Fibroblast of the aortic adventitia (primary cell): ENCODE data around the gene AMMECR1L. TPM values are rescaled to one million over a fixed set of nuclear protein-coding genes. Genes with fewer than 3 reads are reported as not detected.

Experiments used
- DNase-seq: peaks from one replicate; pipeline ENCODE4 v3.0.0-alpha.2; 2010; ENCODE audit warnings: low read depth
- H3K4me3 ChIP-seq: 2 replicates; pipeline ENCODE4 v1.5.1; 2011; ENCODE audit warnings: low read depth, mild to moderate bottlenecking, control low read depth, low read length, moderate library complexity
- CTCF ChIP-seq: IDR thresholded peaks from 2 replicates; pipeline ENCODE4 v1.5.1; 2011; ENCODE audit warnings: mild to moderate bottlenecking, low read length, control low read depth, inconsistent platforms; ENCODE audit not compliant: insufficient read depth
- total RNA-seq: library from RNA; depleted of rRNA; stranded (reverse); fragments of >200 nt; gene quantifications from 2 replicates; pipeline ENCODE4 v1.2.3, GENCODE V29; 2012; ENCODE audit warnings: low replicate concordance

Gene AMMECR1L
- total RNA-seq = 7.6 and 12.4 TPM in 2 replicates

- peak; percentile 75 for DNase-seq
- peak within 1 kb of the TSS; percentile 75 for H3K4me3 ChIP-seq
These were observed at the start of gene AMMECR1L for GRCh38 chr2:127885780-127886592. AMMECR1L (minus strand) TSS chr2:127885956; CDS start chr2:127874234, 11,722 bp downstream.

- H3K4me3 ChIP-seq = no peak overlapping the region
- TF ChIP-seq CTCF = no peak
- no peak for DNase-seq
These were observed 49.6 kb upstream of the AMMECR1L start for GRCh38 chr2:127935337-127935736.

GRCh38 chr2:127932199-127932876 lies 46.6 kb upstream of the AMMECR1L start:
- no peak overlapping the region for H3K4me3 ChIP-seq
- DNase-seq = peak; percentile 57
- TF ChIP-seq CTCF = no peak

- no peak for TF ChIP-seq CTCF
- no peak for DNase-seq
- H3K4me3 ChIP-seq = no peak overlapping the region
These were observed 43.7 kb upstream of the AMMECR1L start for GRCh38 chr2:127929449-127929848.

GRCh38 chr2:127927384-127927783 lies 41.6 kb upstream of the AMMECR1L start:
- TF ChIP-seq CTCF = no peak
- DNase-seq = no peak
- H3K4me3 ChIP-seq = no peak overlapping the region

- DNase-seq = peak; percentile 20
- TF ChIP-seq CTCF = no peak
- no peak overlapping the region for H3K4me3 ChIP-seq
These were observed 32.2 kb upstream of the AMMECR1L start for GRCh38 chr2:127917916-127918315.

- no peak for DNase-seq
- no peak for TF ChIP-seq CTCF
- H3K4me3 ChIP-seq = no peak overlapping the region
These were observed 28.2 kb upstream of the AMMECR1L start for GRCh38 chr2:127913808-127914457.
